Fibroblast of villous mesenchyme (primary cell): ENCODE data around the gene PCDHA5. TPM values are rescaled to one million over a fixed set of nuclear protein-coding genes. Genes with fewer than 3 reads are reported as not detected.
A peak's percentile ranks its signal among the peaks of the same experiment; 100 is the strongest.
"Not testable (repeated sequence)": the region's sequence is repeated elsewhere in the genome, so short reads cannot be mapped to it uniquely, and the experiment has no call there.

Experiments
- DNase-seq: peaks from one replicate; pipeline ENCODE4 v3.0.0-alpha.2; 2010; ENCODE audit warnings: low read depth
- H3K4me3 ChIP-seq: 2 replicates; pipeline ENCODE4 v1.5.1; 2011; ENCODE audit warnings: low read depth, mild to moderate bottlenecking, low read length
- total RNA-seq: library from RNA; depleted of rRNA; stranded (reverse); fragments of >200 nt; gene quantifications from 2 replicates; pipeline ENCODE4 v1.2.3, GENCODE V29; 2012
- TF ChIP-seq, protein P1 (sequence below): IDR thresholded peaks from 2 replicates; pipeline ENCODE4 v1.5.1; 2012; ENCODE audit warnings: low read depth, mild to moderate bottlenecking, low read length; ENCODE audit not compliant: insufficient read depth

PCDHA5 gene
- total RNA-seq, 1 donor: under 0.01 TPM

- no peak overlapping the region for H3K4me3 ChIP-seq
- TF ChIP-seq, protein P1, sequence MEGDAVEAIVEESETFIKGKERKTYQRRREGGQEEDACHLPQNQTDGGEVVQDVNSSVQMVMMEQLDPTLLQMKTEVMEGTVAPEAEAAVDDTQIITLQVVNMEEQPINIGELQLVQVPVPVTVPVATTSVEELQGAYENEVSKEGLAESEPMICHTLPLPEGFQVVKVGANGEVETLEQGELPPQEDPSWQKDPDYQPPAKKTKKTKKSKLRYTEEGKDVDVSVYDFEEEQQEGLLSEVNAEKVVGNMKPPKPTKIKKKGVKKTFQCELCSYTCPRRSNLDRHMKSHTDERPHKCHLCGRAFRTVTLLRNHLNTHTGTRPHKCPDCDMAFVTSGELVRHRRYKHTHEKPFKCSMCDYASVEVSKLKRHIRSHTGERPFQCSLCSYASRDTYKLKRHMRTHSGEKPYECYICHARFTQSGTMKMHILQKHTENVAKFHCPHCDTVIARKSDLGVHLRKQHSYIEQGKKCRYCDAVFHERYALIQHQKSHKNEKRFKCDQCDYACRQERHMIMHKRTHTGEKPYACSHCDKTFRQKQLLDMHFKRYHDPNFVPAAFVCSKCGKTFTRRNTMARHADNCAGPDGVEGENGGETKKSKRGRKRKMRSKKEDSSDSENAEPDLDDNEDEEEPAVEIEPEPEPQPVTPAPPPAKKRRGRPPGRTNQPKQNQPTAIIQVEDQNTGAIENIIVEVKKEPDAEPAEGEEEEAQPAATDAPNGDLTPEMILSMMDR: no peak
- DNase-seq: no peak
Observed at GRCh38 chr5:140842798-140843733, 21.7 kb downstream of the PCDHA5 start.

- not testable (repeated sequence) for H3K4me3 ChIP-seq, DNase-seq
Observed at GRCh38 chr5:140848139-140849102, 27.0 kb downstream of the PCDHA5 start, which contains the start of gene PCDHA9. PCDHA9 (plus strand) TSS chr5:140848382; CDS start chr5:140848496, 114 bp downstream.

DNA sequence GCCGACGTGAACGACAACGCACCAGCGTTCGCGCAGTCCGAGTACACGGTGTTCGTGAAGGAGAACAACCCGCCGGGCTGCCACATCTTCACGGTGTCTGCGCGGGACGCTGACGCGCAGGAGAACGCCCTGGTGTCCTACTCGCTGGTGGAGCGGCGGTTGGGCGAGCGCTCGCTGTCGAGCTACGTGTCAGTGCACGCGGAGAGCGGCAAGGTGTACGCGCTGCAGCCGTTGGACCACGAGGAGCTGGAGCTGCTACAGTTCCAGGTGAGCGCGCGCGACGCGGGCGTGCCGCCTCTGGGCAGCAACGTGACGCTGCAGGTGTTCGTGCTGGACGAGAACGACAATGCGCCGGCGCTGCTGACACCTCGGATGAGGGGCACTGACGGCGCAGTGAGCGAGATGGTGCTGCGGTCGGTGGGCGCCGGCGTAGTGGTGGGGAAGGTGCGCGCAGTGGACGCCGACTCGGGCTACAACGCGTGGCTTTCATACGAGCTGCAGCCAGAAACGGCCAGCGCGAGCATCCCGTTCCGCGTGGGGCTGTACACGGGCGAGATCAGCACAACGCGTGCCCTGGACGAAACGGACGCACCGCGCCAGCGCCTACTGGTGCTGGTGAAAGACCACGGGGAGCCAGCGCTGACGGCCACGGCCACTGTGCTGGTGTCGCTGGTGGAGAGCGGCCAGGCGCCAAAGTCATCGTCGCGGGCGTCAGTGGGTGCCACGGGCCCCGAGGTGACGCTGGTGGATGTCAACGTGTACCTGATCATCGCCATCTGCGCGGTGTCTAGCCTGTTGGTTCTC, 28.6 kb downstream of the PCDHA5 start:
- DNase-seq, H3K4me3 ChIP-seq: not testable (repeated sequence)

- TF ChIP-seq, protein P1: peak; percentile 8
- peak; percentile 5 for DNase-seq
Observed at GRCh38 chr5:140855772-140856674, 34.6 kb downstream of the PCDHA5 start, which contains the start of gene PCDHA10. PCDHA10 (plus strand) TSS chr5:140855897; CDS start chr5:140856049, 152 bp downstream.

DNA sequence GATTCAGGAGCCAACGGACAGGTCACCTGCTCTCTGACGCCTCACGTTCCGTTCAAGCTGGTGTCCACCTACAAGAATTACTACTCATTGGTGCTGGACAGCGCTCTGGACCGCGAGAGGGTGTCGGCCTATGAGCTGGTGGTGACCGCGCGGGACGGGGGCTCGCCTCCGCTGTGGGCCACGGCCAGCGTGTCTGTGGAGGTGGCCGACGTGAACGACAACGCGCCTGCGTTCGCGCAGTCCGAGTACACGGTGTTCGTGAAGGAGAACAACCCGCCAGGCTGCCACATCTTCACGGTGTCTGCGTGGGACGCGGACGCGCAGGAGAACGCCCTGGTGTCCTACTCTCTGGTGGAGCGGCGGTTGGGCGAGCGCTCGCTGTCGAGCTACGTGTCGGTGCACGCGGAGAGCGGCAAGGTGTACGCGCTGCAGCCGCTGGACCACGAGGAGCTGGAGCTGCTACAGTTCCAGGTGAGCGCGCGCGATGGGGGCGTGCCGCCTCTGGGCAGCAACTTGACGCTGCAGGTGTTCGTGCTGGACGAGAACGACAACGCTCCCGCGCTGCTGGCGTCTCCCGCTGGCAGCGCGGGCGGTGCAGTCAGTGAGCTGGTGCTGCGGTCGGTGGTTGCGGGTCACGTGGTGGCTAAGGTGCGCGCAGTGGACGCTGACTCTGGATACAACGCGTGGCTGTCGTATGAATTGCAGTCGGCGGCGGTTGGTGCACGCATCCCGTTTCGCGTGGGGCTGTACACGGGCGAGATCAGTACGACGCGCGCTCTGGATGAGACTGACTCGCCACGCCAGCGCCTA, 36.0 kb downstream of the PCDHA5 start:
- DNase-seq: no peak
- H3K4me3 ChIP-seq: no peak overlapping the region
- TF ChIP-seq, protein P1: no peak

More at GRCh38 chr5:140855772-140856674, 34.6 kb downstream of the PCDHA5 start, which contains the start of gene PCDHA10:
- no peak within 1 kb of the TSS for H3K4me3 ChIP-seq

- DNase-seq: no peak
- H3K4me3 ChIP-seq: no peak overlapping the region
- TF ChIP-seq, protein P1: no peak
Observed at GRCh38 chr5:140857987-140858240, 36.5 kb downstream of the PCDHA5 start.
